ENCODE results near the gene ACSL6. TPM values are rescaled to one million over a fixed set of nuclear protein-coding genes. Genes with fewer than 3 reads are reported as not detected.

ACSL6 gene
- total RNA-seq, 4 donors from 2014 or later: 0.22 to 3.3 (median 0.81) TPM

DNA sequence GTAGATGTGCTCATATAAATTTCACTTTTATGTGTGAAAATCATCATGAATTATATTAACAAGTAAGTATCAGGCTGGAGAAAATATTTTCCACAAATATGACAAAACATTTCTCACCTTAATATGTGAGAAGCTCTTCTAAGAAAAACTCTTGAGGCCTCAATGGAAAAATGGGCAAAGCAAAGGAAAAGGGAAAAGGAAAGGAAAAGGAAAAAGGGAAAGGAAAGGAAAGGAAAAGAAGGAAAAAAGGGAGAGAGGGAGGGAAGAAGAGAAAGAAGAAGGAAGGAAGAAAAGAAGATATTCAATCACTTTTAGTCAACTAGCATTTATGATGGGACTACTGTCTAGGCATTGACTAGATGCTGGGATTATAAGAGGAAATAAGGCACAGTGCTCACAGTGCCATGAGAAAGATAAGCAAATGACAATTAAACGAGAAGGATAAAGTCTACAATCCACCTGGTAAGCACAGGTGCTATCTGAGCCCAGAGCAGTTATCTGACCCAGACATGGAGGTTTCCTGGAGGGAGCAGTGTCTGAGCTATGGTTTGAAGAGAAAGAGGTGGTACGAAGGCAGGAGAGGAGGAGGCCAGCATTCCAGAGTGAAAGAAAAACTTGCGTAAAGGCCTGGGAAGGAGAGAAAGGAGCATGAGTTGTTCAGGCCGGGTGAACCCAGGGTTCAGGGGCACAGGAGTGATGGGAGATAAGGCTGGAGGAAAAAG lies 18.3 kb upstream of the ACSL6 start:
- H3K4me3 ChIP-seq: no peak overlapping the region
- no peak for TF ChIP-seq POLR2A (IDR thresholded peaks at IDR 0.05)
- TF ChIP-seq EP300 (IDR thresholded peaks at IDR 0.05): no peak
- TF ChIP-seq, protein P1, sequence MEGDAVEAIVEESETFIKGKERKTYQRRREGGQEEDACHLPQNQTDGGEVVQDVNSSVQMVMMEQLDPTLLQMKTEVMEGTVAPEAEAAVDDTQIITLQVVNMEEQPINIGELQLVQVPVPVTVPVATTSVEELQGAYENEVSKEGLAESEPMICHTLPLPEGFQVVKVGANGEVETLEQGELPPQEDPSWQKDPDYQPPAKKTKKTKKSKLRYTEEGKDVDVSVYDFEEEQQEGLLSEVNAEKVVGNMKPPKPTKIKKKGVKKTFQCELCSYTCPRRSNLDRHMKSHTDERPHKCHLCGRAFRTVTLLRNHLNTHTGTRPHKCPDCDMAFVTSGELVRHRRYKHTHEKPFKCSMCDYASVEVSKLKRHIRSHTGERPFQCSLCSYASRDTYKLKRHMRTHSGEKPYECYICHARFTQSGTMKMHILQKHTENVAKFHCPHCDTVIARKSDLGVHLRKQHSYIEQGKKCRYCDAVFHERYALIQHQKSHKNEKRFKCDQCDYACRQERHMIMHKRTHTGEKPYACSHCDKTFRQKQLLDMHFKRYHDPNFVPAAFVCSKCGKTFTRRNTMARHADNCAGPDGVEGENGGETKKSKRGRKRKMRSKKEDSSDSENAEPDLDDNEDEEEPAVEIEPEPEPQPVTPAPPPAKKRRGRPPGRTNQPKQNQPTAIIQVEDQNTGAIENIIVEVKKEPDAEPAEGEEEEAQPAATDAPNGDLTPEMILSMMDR (IDR thresholded peaks at IDR 0.05): no peak
- no peaks in the 10 kb centered on the region for H3K9me3 ChIP-seq
- H3K27me3 ChIP-seq: no peaks in the 10 kb centered on the region
- no peak overlapping the region for H3K27ac ChIP-seq
- 80 to 83% methylated on average over 4 of the region's 4 CpGs for WGBS, 2 donors
- no peaks in the 10 kb centered on the region for H3K4me1 ChIP-seq
- no peak for DNase-seq (ENCODE audit: low spot score in 2 of 2)
- no peaks in the 10 kb centered on the region for H3K36me3 ChIP-seq

DNA sequence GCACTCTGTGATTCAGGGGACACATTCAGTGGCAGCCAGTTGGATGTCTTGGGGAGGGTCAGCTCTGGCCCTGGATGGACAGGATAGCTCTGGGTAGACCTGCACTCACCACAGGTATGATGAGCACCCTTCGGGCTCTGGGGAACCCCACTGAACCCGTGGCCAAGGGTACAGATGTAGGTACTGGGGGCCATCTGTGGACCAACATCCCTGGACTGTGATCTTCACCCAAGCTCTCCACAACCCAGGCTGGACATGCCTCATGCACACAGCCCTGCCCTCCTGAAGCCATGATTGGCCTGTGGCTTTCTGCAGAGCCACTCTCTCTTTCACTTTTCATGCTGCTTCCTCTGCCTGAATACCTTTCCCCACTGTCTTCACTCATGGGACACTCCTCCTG lies 15.6 kb upstream of the ACSL6 start:
- DNase-seq (ENCODE audit: low spot score in 2 of 2): no peak
- TF ChIP-seq EP300 (IDR thresholded peaks at IDR 0.05) (no peak), POLR2A (IDR thresholded peaks at IDR 0.05) (no peak)
- TF ChIP-seq, protein P1 (IDR thresholded peaks at IDR 0.05): no peak
- WGBS, 2 donors: 91 to 94% methylated on average over 2 of the region's 2 CpGs

DNA sequence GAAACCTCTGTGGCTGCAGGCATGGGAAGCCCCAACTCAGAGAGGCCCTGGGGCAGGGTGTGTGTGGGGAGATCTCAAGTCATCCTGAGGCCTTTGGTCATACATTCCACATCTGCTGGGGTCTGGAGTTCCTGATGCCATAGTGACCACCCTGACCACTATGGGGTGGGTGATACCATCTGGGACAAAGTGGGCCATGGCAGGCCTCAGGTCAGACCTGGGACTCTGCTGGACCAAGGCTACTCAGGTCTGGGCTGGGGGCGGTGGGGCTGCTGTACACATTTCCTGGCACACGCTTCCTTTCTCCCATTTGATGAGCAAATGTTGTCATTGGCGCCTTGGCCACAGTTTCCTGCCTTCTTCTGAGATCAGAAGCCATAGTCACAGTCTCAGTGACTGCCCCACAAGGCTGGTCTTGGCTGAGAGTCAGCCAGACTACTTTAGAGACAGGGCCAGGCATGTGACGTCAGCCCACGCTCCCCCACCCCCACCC lies 15.1 kb upstream of the ACSL6 start:
- no peak for DNase-seq (ENCODE audit: low spot score in 2 of 2)
- Histone ChIP-seq H3K9me3 (no peaks in the 10 kb centered on the region), H3K27me3 (no peaks in the 10 kb centered on the region), H3K4me1 (no peaks in the 10 kb centered on the region), H3K27ac (no peak overlapping the region), H3K4me3 (no peak overlapping the region), H3K36me3 (no peaks in the 10 kb centered on the region)
- TF ChIP-seq, protein P1 (IDR thresholded peaks at IDR 0.05): no peak
- TF ChIP-seq EP300 (IDR thresholded peaks at IDR 0.05) (no peak), POLR2A (IDR thresholded peaks at IDR 0.05) (no peak)
- WGBS, 2 donors: 73 to 85% methylated on average over 5 of the region's 5 CpGs

More for the DNA sequence above, 15.6 kb upstream of the ACSL6 start:
- H3K9me3 ChIP-seq: no peaks in the 10 kb centered on the region
- no peak overlapping the region for H3K27ac ChIP-seq
- H3K27me3 ChIP-seq: no peaks in the 10 kb centered on the region
- H3K4me3 ChIP-seq: no peak overlapping the region
- no peaks in the 10 kb centered on the region for H3K36me3 ChIP-seq
- H3K4me1 ChIP-seq: no peaks in the 10 kb centered on the region

DNA sequence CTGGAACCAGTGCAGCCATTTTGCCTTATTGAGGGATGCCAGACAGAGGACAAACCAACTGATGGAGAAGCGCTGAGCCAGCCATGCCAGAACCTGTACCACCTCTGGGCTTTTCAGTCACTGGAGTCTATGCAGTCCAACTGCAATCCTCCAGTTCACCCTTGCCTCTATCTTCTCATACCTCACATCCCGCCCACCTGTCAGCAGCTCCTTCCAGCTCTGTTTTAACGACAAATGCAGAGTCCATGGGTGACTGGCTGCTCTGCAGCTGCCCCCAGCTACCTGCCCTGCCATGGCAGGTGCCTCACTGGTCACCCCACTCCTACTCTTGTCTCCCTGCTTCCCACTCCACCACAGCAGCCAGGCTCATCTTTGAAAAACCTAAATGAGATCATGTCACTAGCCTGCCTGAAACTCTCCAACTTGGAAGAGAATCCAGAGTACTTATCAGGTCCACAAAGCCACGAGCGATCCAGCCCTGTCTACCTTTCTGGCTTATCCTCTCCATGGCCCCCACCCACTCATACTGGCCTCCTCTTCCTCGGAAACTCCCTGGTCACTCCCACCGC lies 14.0 kb upstream of the ACSL6 start:
- H3K4me1 ChIP-seq: no peaks in the 10 kb centered on the region
- DNase-seq (ENCODE audit: low spot score in 2 of 2): no peak
- H3K4me3 ChIP-seq: no peak overlapping the region
- no peaks in the 10 kb centered on the region for H3K27me3 ChIP-seq
- H3K36me3 ChIP-seq: no peaks in the 10 kb centered on the region
- no peak overlapping the region for H3K27ac ChIP-seq
- WGBS, 2 donors: 87 to 90% methylated on average over 7 of the region's 7 CpGs
- H3K9me3 ChIP-seq: no peaks in the 10 kb centered on the region
- TF ChIP-seq, protein P1 (IDR thresholded peaks at IDR 0.05): no peak
- TF ChIP-seq POLR2A (IDR thresholded peaks at IDR 0.05) (no peak), EP300 (IDR thresholded peaks at IDR 0.05) (no peak)

DNA sequence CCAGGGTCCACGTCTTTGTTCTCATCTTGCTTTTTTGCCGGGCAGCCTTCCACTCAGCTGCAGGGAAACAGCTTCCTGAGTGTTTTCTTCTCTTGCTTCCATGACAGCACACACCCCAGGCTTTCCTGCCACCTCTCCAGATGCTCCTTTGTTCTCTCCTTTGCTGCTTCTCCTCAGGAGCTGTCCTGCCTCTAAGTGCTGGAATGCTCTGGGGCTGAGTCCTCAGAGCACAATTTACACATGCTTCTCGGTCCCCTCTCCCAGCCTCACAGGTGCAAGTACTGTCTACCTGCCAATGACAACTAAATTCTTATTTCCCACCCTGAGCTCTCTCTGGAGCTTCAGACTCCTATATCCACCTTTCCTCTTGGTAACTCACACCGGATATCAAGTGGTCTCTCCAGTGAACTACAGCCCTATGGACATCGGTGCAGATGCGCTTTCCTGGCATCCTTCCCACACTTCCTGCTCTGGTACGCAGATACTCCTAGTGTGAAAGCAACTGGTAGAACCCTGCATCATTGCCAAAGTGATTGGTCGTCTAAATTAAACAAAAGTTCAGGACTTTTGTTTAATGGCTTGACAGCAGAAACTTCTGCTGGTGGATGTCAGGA lies 13.4 kb upstream of the ACSL6 start:
- DNase-seq (ENCODE audit: low spot score in 2 of 2): no peak
- Histone ChIP-seq H3K9me3 (no peaks in the 10 kb centered on the region), H3K4me3 (no peak overlapping the region), H3K27me3 (no peaks in the 10 kb centered on the region), H3K4me1 (no peaks in the 10 kb centered on the region), H3K27ac (no peak overlapping the region), H3K36me3 (no peaks in the 10 kb centered on the region)
- WGBS, 2 donors: 69 to 77% methylated on average over 8 of the region's 8 CpGs
- TF ChIP-seq POLR2A (IDR thresholded peaks at IDR 0.05) (no peak), EP300 (IDR thresholded peaks at IDR 0.05) (no peak)
- TF ChIP-seq, protein P1 (IDR thresholded peaks at IDR 0.05): no peak
